Prostate gland (tissue), 2 donors: Measurements from ENCODE around the gene LIX1L. TPM values are rescaled to one million over a fixed set of nuclear protein-coding genes. Genes with fewer than 3 reads are reported as not detected.
A peak's percentile ranks its signal among the peaks of the same experiment; 100 is the strongest.

Source experiments
- DNase-seq: peaks from one replicate; pipeline ENCODE4 v3.0.0-alpha.2; 2019; ENCODE audit warnings: low spot score
- H3K27ac ChIP-seq, 2 donors: fragments of 200-600 bp; sonication (generic); 2 replicates each; pipeline ENCODE4 v1.5.1; 2017 to 2019
- H3K27me3 ChIP-seq: fragments of 200-600 bp; sonication (generic); replicated peaks from 2 replicates; pipeline ENCODE4 v1.5.1; 2019; ENCODE audit not compliant: insufficient read depth
- H3K36me3 ChIP-seq, 2 donors: fragments of 200-600 bp; sonication (generic); 1 replicate in 1 of 2; 2 replicates in 1 of 2; pipeline versions ENCODE4 v1.5.1 to v1.8.1; 2017 to 2019
- H3K4me1 ChIP-seq: fragments of 200-600 bp; sonication (generic); replicated peaks from 2 replicates; pipeline ENCODE4 v1.5.1; 2019
- H3K4me3 ChIP-seq, 2 donors: fragments of 200-600 bp; sonication (generic); 2 replicates each; pipeline ENCODE4 v1.5.1; 2017 to 2019
- H3K9me3 ChIP-seq: fragments of 200-600 bp; sonication (generic); 2 replicates; pipeline ENCODE4 v1.5.1; 2017
- CTCF ChIP-seq, 4 experiments: fragments of 200-600 bp in 2 of 4; fragments of 450-650 bp in 2 of 4; sonication (generic) in 2 of 4; IDR thresholded peaks; 1 replicate in 3 of 4; 2 replicates in 1 of 4; pipeline ENCODE4 v1.5.1; 2016 to 2019; ENCODE audit warnings: antibody characterized with exemption in 4 of 4, mild to moderate bottlenecking in 2 of 4, moderate library complexity in 2 of 4
- POLR2A ChIP-seq: fragments of 450-650 bp; IDR thresholded peaks from one replicate; pipeline ENCODE4 v1.6.1; 2016; ENCODE audit warnings: antibody characterized with exemption, mild to moderate bottlenecking
- POLR2AphosphoS5 ChIP-seq: sonication (generic); formaldehyde crosslinking; IDR thresholded peaks from one replicate; pipeline ENCODE4 v1.6.1; 2017; ENCODE audit warnings: antibody characterized with exemption
- WGBS: methylation state at CpG from one replicate; pipeline ENCODE4 v1.1.5; 2018; 5-methylcytosine and 5-hydroxymethylcytosine counted together
- intact Hi-C: fragments of 100-400 bp; cut with DNase I; formaldehyde crosslinking; loops from one replicate; pipeline ENCODE4 v1.14.2; 2022
- total RNA-seq, 2 donors: library from RNA; depleted of rRNA; stranded (reverse); fragments of >200 nt; gene quantifications; one replicate each; pipeline ENCODE4 v1.1.0, GENCODE V29; 2016

The LIX1L gene
- total RNA-seq, 2 donors from 2014 or later = 30.0 to 31.8 TPM

- TF ChIP-seq POLR2A (no peak), POLR2AphosphoS5 (no peak), CTCF (IDR thresholded peaks at IDR 0.05) (no peak)
- H3K4me3 ChIP-seq = peak overlapping the region; percentile 42 to 46
- intact Hi-C loops = loop anchor here (5.0 kb wide), 2 partner anchors 46 to 74 kb away; partner anchors contain the start of gene PEX11B
- no peaks in the 10 kb centered on the region for H3K27me3 ChIP-seq
- H3K27ac ChIP-seq = peak overlapping the region; percentile 84 to 89
- 36% methylated on average over 5 of the region's 5 CpGs for WGBS
- no peaks in the 10 kb centered on the region for H3K36me3 ChIP-seq
- no peaks in the 10 kb centered on the region for H3K9me3 ChIP-seq
- peaks cover 5% of the 10 kb centered on the region for H3K4me1 ChIP-seq
- DNase-seq = no peak
Measured at GRCh38 chr1:145963265-145964019, 5.6 kb upstream of the LIX1L start.

GRCh38 chr1:145962157-145963102 is 4.6 kb upstream of the LIX1L start:
- intact Hi-C loops = loop anchor here (5.0 kb wide), 2 partner anchors 45 to 75 kb away; partner anchors contain the start of gene PEX11B
- WGBS = 9% methylated on average over 34 of the region's 36 CpGs

GRCh38 chr1:145961425-145962156 is 3.8 kb upstream of the LIX1L start:
- H3K4me1 ChIP-seq = peaks cover 5% of the 10 kb centered on the region
- no peaks in the 10 kb centered on the region for H3K9me3 ChIP-seq
- H3K27me3 ChIP-seq = no peaks in the 10 kb centered on the region
- intact Hi-C loops = loop anchor here (5.0 kb wide), 2 partner anchors 44 to 76 kb away; partner anchors contain the start of gene PEX11B
- peak overlapping the region; percentile 47 to 52 for H3K4me3 ChIP-seq
- no peak for DNase-seq
- H3K36me3 ChIP-seq = no peaks in the 10 kb centered on the region
- WGBS = 2% methylated on average over 39 of the region's 57 CpGs
- peak overlapping the region; percentile 84 for H3K27ac ChIP-seq
- TF ChIP-seq POLR2A (no peak), POLR2AphosphoS5 (peak; percentile 11), CTCF (IDR thresholded peaks at IDR 0.05) (no peak)

More at GRCh38 chr1:145962157-145963102, 4.6 kb upstream of the LIX1L start:
- DNase-seq = peak; percentile 57
- Histone ChIP-seq H3K9me3 (no peaks in the 10 kb centered on the region), H3K4me1 (peaks cover 5% of the 10 kb centered on the region), H3K27me3 (no peaks in the 10 kb centered on the region), H3K27ac (peak overlapping the region; percentile 84), H3K36me3 (no peaks in the 10 kb centered on the region), H3K4me3 (peak overlapping the region; percentile 47 to 52)
- no peak for TF ChIP-seq POLR2AphosphoS5
- TF ChIP-seq POLR2A = no peak
- no peak for TF ChIP-seq CTCF (IDR thresholded peaks at IDR 0.05)

GRCh38 chr1:145961109-145961424 is 3.2 kb upstream of the LIX1L start:
- Histone ChIP-seq H3K9me3 (no peaks in the 10 kb centered on the region), H3K4me3 (peak overlapping the region; percentile 47 to 52), H3K27me3 (no peaks in the 10 kb centered on the region), H3K27ac (peak overlapping the region; percentile 84), H3K36me3 (no peaks in the 10 kb centered on the region), H3K4me1 (peaks cover 5% of the 10 kb centered on the region)
- DNase-seq = no peak
- intact Hi-C loops = loop anchor here (5.0 kb wide), 2 partner anchors 44 to 76 kb away; partner anchors contain the start of gene PEX11B
- TF ChIP-seq CTCF (IDR thresholded peaks at IDR 0.05) (no peak), POLR2AphosphoS5 (no peak), POLR2A (no peak)
- WGBS = 2% methylated on average over 18 of the region's 22 CpGs
